Erythroblast (primary cell): ENCODE measurements around the gene ZNF814.
"Not testable (repeated sequence)": the region's sequence is repeated elsewhere in the genome, so short reads cannot be mapped to it uniquely, and the experiment has no call there.

ENCODE experiments used
- GATA1 ChIP-seq: IDR thresholded peaks from 2 replicates; pipeline ENCODE4 v1.6.1; 2011; ENCODE audit warnings: low read depth, mild to moderate bottlenecking, control low read depth, low read length, moderate library complexity
- POLR2A ChIP-seq: IDR thresholded peaks from 2 replicates; pipeline ENCODE4 v1.6.1; 2011; ENCODE audit warnings: mild to moderate bottlenecking, low read length

GRCh38 chr19:57838622-57839191 is 50.1 kb downstream of the ZNF814 start:
- not testable (repeated sequence) for TF ChIP-seq POLR2A, GATA1
